H9 (cell line): Measurements from ENCODE around the gene NACC1. TPM values are rescaled to one million over a fixed set of nuclear protein-coding genes. Genes with fewer than 3 reads are reported as not detected.

Experiments
- DNase-seq: peaks from one replicate; pipeline ENCODE4 v3.0.0-alpha.2; 2017
- H2AFZ ChIP-seq: one replicate; pipeline ENCODE4 v1.6.1; 2013; ENCODE audit warnings: mild to moderate bottlenecking, low read length, control low read depth, moderate library complexity
- H2AK5ac ChIP-seq: 2 replicates; pipeline ENCODE4 v1.6.1; 2013; ENCODE audit warnings: low read length, control low read depth, mixed read lengths; ENCODE audit not compliant: insufficient read length
- H2BK120ac ChIP-seq: one replicate; pipeline ENCODE4 v1.6.1; 2013; ENCODE audit warnings: low read depth, mild to moderate bottlenecking, low read length, control low read depth, inconsistent platforms; ENCODE audit not compliant: poor library complexity, severe bottlenecking
- H2BK12ac ChIP-seq: 2 replicates; pipeline ENCODE4 v1.6.1; 2013; ENCODE audit warnings: low read length, control low read depth, mixed read lengths, low read depth; ENCODE audit not compliant: insufficient read length
- H2BK15ac ChIP-seq: 2 replicates; pipeline ENCODE4 v1.6.1; 2013; ENCODE audit warnings: low read depth, low read length, control low read depth
- H2BK20ac ChIP-seq: one replicate; pipeline ENCODE4 v1.6.1; 2013; ENCODE audit warnings: low read depth, mild to moderate bottlenecking, low read length, control low read depth, inconsistent platforms; ENCODE audit not compliant: poor library complexity, severe bottlenecking
- H2BK5ac ChIP-seq: 2 replicates; pipeline ENCODE4 v1.6.1; 2013; ENCODE audit warnings: low read length, control low read depth, mixed read lengths; ENCODE audit not compliant: insufficient read length
- H3K14ac ChIP-seq: 2 replicates; pipeline ENCODE4 v1.6.1; 2013; ENCODE audit warnings: low read length, control low read depth; ENCODE audit not compliant: insufficient read depth
- H3K18ac ChIP-seq: 2 replicates; pipeline ENCODE4 v1.6.1; 2013; ENCODE audit warnings: low read depth, mild to moderate bottlenecking, mixed read lengths, low read length, control low read depth; ENCODE audit not compliant: insufficient read length
- H3K23ac ChIP-seq: 2 replicates; pipeline ENCODE4 v1.6.1; 2013; ENCODE audit warnings: low read length, control low read depth, mixed read lengths, low read depth; ENCODE audit not compliant: insufficient read length
- H3K23me2 ChIP-seq: 2 replicates; pipeline ENCODE4 v1.6.1; 2013; ENCODE audit warnings: low read depth, mild to moderate bottlenecking, mixed read lengths, low read length, control low read depth; ENCODE audit not compliant: insufficient read length, poor library complexity, severe bottlenecking
- H3K27ac ChIP-seq: 2 replicates; pipeline ENCODE4 v1.5.1; 2013; ENCODE audit warnings: low read length, control low read depth, mixed read lengths, low read depth; ENCODE audit not compliant: insufficient read length
- H3K27me3 ChIP-seq: 2 replicates; pipeline ENCODE4 v1.6.1; 2013; ENCODE audit warnings: low read length, control low read depth, inconsistent platforms; ENCODE audit not compliant: insufficient read depth
- H3K4ac ChIP-seq: 2 replicates; pipeline ENCODE4 v1.6.1; 2013; ENCODE audit warnings: low read depth, mild to moderate bottlenecking, control low read depth, inconsistent platforms, low read length, moderate library complexity
- H3K4me1 ChIP-seq: 2 replicates; pipeline ENCODE4 v1.6.1; 2013; ENCODE audit warnings: low read length, control low read depth, inconsistent platforms; ENCODE audit not compliant: insufficient read depth
- H3K4me2 ChIP-seq: 2 replicates; pipeline ENCODE4 v1.6.1; 2013; ENCODE audit warnings: low read length, control low read depth, mixed read lengths; ENCODE audit not compliant: insufficient read length, insufficient read depth
- H3K56ac ChIP-seq: 2 replicates; pipeline ENCODE4 v1.6.1; 2013; ENCODE audit warnings: low read depth, mild to moderate bottlenecking, mixed read lengths, low read length, control low read depth; ENCODE audit not compliant: insufficient read length
- H3K79me1 ChIP-seq: 2 replicates; pipeline ENCODE4 v1.6.1; 2013; ENCODE audit warnings: low read depth, mild to moderate bottlenecking, moderate library complexity, low read length, control low read depth, inconsistent platforms; ENCODE audit not compliant: insufficient read depth, poor library complexity, severe bottlenecking
- H3K79me2 ChIP-seq: 2 replicates; pipeline ENCODE4 v1.6.1; 2013; ENCODE audit warnings: low read length, control low read depth, inconsistent platforms; ENCODE audit not compliant: insufficient read depth
- H3K9ac ChIP-seq: 2 replicates; pipeline ENCODE4 v1.6.1; 2013; ENCODE audit warnings: low read length, control low read depth, mixed read lengths; ENCODE audit not compliant: insufficient read length; ENCODE audit errors: extremely low read depth
- H3K9me3 ChIP-seq: one replicate; pipeline ENCODE4 v1.6.1; 2013; ENCODE audit warnings: low read depth, low read length, inconsistent platforms; ENCODE audit not compliant: control insufficient read depth
- H3T11ph ChIP-seq: one replicate; pipeline ENCODE4 v1.6.1; 2013; ENCODE audit warnings: mild to moderate bottlenecking, low read length, control low read depth, inconsistent platforms
- H4K20me1 ChIP-seq: one replicate; pipeline ENCODE4 v1.6.1; 2013; ENCODE audit not compliant: control insufficient read depth, insufficient read length, insufficient read depth
- H4K5ac ChIP-seq: 2 replicates; pipeline ENCODE4 v1.6.1; 2013; ENCODE audit warnings: low read depth, mild to moderate bottlenecking, mixed read lengths, low read length, control low read depth; ENCODE audit not compliant: insufficient read length
- H4K8ac ChIP-seq: replicated peaks from 2 replicates; pipeline ENCODE4 v1.6.1; 2013; ENCODE audit warnings: low read length, control low read depth, mixed read lengths, low read depth; ENCODE audit not compliant: insufficient read length
- H4K91ac ChIP-seq: 2 replicates; pipeline ENCODE4 v1.6.1; 2013; ENCODE audit warnings: low read depth, mild to moderate bottlenecking, moderate library complexity, mixed read lengths, low read length, control low read depth; ENCODE audit not compliant: insufficient read length
- H3K27ac Mint-ChIP-seq, 3 experiments: 2 replicates in 2 of 3; 3 replicates in 1 of 3; pipeline ENCODE4 v1.8.0; 2020 to 2021; ENCODE audit warnings: mixed read lengths in 3 of 3, mild to moderate bottlenecking in 1 of 3, moderate library complexity in 1 of 3
- H3K27me3 Mint-ChIP-seq: 2 replicates; pipeline ENCODE4 v1.8.0; 2021; ENCODE audit warnings: low read depth, mild to moderate bottlenecking, moderate library complexity, mixed read lengths
- H3K36me3 Mint-ChIP-seq, 3 experiments: 2 replicates in 2 of 3; 3 replicates in 1 of 3; pipeline ENCODE4 v1.8.0; 2020 to 2021; ENCODE audit warnings: low read depth in 3 of 3, mixed read lengths in 3 of 3; ENCODE audit not compliant: insufficient read depth in 1 of 3
- H3K4me1 Mint-ChIP-seq, 2 experiments: 2 replicates each; pipeline ENCODE4 v1.8.0; 2020; ENCODE audit warnings: mixed read lengths in 2 of 2
- H3K4me3 Mint-ChIP-seq, 2 experiments: 2 replicates in 1 of 2; 3 replicates in 1 of 2; pipeline ENCODE4 v1.8.0; 2020 to 2021; ENCODE audit warnings: mild to moderate bottlenecking in 2 of 2, mixed read lengths in 2 of 2, moderate library complexity in 1 of 2
- H3K9me3 Mint-ChIP-seq, 2 experiments: 2 replicates in 1 of 2; 3 replicates in 1 of 2; pipeline ENCODE4 v1.8.0; 2020; ENCODE audit warnings: mild to moderate bottlenecking in 2 of 2, mixed read lengths in 2 of 2, moderate library complexity in 1 of 2
- CTCF ChIP-seq: fragments of 200-600 bp; sonication (generic); conservative IDR thresholded peaks from 3 replicates; pipeline ENCODE4 v1.8.0; 2021; ENCODE audit warnings: antibody characterized with exemption, mild to moderate bottlenecking
- WGBS: extraction: QIAGEN DNeasy Blood & Tissue Kit; methylation state at CpG from one replicate; pipeline ENCODE4 v1.1.7; 2013; ENCODE audit warnings: missing lambda C conversion rate, low lambda C conversion rate, mixed read lengths; ENCODE audit not compliant: insufficient read length; ENCODE audit errors: extremely low coverage; 5-methylcytosine and 5-hydroxymethylcytosine counted together
- total RNA-seq: library from RNA; stranded (reverse); gene quantifications from 2 replicates; pipeline ENCODE4 v1.2.1, GENCODE V29; 2021

The NACC1 gene
- total RNA-seq, 1 experiment from 2014 or later: 198 TPM

- Histone ChIP-seq H3K4ac (no peak overlapping the region), H3K18ac (no peak overlapping the region), H3K23ac (no peak overlapping the region), H3K27ac (no peak overlapping the region), H2BK20ac (no peak overlapping the region), H4K91ac (no peak overlapping the region), H3K9me3 (no peaks in the 10 kb centered on the region), H4K5ac (no peak overlapping the region), H3K4me2 (no peak overlapping the region), H4K20me1 (no peaks in the 10 kb centered on the region), H2AK5ac (no peak overlapping the region), H2BK12ac (no peak overlapping the region), H4K8ac (no peak overlapping the region), H2AFZ (no peak overlapping the region), H2BK120ac (no peak overlapping the region), H3K79me2 (peaks cover 1% of the 10 kb centered on the region; the same call in 1 of the 2 replicates), H3K27me3 (no peaks in the 10 kb centered on the region), H3K14ac (no peak overlapping the region), H3K9ac (no peak overlapping the region), H2BK15ac (no peak overlapping the region), H3K4me1 (no peaks in the 10 kb centered on the region), H3T11ph (no peak overlapping the region), H3K79me1 (peaks cover 4% of the 10 kb centered on the region), H3K56ac (no peak overlapping the region), H2BK5ac (no peak overlapping the region), H3K23me2 (no peaks in the 10 kb centered on the region)
- no CpG with 5 or more reads among the region's 40 CpGs for WGBS
- Mint-ChIP-seq H3K27me3 (no peaks in the 10 kb centered on the region), H3K4me1 (peaks cover 5 to 16% of the 10 kb centered on the region in 2 experiments; a peak in 3 of 4 replicates), H3K27ac (no peak overlapping the region; a peak in 2 of 7 replicates), H3K4me3 (no peak overlapping the region), H3K9me3 (no peaks in the 10 kb centered on the region), H3K36me3 (peaks cover 19 to 62% (median 52%) of the 10 kb centered on the region in 3 experiments; a peak in 6 of 7 replicates)
- no peak for TF ChIP-seq CTCF
- DNase-seq: no peak
These were observed 20.3 kb downstream of the NACC1 start for GRCh38 chr19:13138171-13138915.
